GM10248 (cell line): Measurements from ENCODE around the gene NTN4.
"Not testable (repeated sequence)": the region's sequence is repeated elsewhere in the genome, so short reads cannot be mapped to it uniquely, and the experiment has no call there.

Experiments
- CTCF ChIA-PET: fragments of 300-600 bp; sonication (Branson Sonifier 250); formaldehyde crosslinking; extraction: SDS; loops from one replicate; lab custom pipeline; 2021; ENCODE audit warnings: antibody characterized with exemption; lab: Yijun Ruan, JAX
- POLR2A ChIA-PET: fragments of 350-650 bp; sonication (Branson Sonifier 250); formaldehyde crosslinking; extraction: SDS; loops from one replicate; lab custom pipeline; 2020; ENCODE audit warnings: antibody characterized with exemption; lab: Yijun Ruan, JAX
- DNase-seq: peaks from one replicate; pipeline ENCODE4 v3.0.0; 2012; ENCODE audit errors: extremely low spot score
- TF ChIP-seq, protein P1 (sequence below): IDR thresholded peaks from 2 replicates; pipeline ENCODE4 v1.5.1; 2012; ENCODE audit warnings: mild to moderate bottlenecking, low read depth; ENCODE audit errors: extremely low read depth, missing control alignments, control extremely low read depth

Gene NTN4

DNA sequence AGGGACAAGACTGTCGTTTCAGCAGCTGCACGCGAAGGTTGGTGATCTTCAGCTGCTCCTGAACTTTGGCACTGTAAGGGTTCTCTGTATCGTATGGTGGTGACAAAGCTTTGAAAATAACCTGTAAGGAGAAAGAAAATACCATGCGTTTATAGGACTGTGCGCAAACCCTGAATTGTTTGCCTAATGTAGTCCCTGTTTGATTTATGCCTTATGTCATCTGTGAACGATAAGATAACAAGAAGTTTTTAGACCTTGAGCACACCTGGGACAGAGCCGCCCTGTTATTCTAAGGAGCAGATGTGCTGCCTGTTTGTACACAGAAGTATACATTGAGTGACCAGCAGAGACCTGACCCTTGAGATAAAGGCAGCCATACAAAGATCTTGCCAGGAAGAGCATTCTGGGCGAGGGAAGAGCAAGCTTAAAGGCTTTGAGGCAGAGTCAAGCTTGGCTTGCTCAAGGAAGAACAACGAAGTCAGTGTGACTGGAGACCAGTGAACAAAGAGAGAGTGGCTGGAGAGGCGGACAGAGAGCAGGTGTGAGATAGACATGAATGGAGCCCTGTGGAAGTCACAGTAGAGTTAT, 52.4 kb downstream of the NTN4 start:
- DNase-seq = no peak
- ChIA-PET POLR2A (no interaction called here), CTCF (no interaction called here)
- TF ChIP-seq, protein P1, sequence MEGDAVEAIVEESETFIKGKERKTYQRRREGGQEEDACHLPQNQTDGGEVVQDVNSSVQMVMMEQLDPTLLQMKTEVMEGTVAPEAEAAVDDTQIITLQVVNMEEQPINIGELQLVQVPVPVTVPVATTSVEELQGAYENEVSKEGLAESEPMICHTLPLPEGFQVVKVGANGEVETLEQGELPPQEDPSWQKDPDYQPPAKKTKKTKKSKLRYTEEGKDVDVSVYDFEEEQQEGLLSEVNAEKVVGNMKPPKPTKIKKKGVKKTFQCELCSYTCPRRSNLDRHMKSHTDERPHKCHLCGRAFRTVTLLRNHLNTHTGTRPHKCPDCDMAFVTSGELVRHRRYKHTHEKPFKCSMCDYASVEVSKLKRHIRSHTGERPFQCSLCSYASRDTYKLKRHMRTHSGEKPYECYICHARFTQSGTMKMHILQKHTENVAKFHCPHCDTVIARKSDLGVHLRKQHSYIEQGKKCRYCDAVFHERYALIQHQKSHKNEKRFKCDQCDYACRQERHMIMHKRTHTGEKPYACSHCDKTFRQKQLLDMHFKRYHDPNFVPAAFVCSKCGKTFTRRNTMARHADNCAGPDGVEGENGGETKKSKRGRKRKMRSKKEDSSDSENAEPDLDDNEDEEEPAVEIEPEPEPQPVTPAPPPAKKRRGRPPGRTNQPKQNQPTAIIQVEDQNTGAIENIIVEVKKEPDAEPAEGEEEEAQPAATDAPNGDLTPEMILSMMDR = no peak

DNA sequence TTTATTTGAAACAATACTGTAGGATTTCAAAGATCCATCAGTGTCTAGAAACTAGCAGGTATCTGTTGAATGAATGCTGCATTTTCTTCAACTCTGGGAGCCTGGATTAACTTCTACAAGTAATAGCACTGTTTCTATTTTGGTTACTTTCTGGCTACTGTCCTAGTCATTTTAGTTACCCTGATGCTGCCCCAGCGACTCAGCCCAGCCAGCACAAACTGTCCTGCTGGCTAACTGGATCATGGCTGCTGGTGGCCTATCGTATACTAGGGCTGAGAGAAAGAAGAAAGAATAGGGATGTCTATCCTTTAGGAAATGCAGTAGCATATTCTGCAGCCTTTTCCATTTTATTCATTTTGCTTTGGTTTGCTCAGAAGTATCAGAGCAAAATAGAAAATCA, 53.9 kb downstream of the NTN4 start:
- TF ChIP-seq, protein P1 = no peak
- ChIA-PET CTCF (no interaction called here), POLR2A (no interaction called here)
- no peak for DNase-seq

DNA sequence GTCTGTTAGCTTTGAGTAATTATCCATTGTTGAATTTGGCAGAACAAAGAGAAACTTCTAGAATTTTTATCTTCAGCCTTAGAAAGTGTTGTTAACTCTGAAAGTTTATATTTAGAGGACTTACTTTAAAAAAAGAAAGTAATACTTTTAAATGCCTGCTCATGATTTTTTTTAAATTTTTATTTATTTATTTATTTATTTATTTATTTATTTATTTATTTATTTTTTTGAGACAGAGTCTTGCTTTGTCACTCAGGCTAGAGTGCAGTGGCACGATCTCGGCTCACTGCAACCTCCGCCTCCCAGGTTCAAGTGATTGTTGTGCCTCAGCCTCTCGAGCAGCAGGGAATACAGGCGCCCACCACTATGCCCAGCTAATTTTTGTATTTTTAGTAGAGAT, 54.8 kb downstream of the NTN4 start:
- POLR2A ChIA-PET, DNase-seq, CTCF ChIA-PET: not testable (repeated sequence)

DNA sequence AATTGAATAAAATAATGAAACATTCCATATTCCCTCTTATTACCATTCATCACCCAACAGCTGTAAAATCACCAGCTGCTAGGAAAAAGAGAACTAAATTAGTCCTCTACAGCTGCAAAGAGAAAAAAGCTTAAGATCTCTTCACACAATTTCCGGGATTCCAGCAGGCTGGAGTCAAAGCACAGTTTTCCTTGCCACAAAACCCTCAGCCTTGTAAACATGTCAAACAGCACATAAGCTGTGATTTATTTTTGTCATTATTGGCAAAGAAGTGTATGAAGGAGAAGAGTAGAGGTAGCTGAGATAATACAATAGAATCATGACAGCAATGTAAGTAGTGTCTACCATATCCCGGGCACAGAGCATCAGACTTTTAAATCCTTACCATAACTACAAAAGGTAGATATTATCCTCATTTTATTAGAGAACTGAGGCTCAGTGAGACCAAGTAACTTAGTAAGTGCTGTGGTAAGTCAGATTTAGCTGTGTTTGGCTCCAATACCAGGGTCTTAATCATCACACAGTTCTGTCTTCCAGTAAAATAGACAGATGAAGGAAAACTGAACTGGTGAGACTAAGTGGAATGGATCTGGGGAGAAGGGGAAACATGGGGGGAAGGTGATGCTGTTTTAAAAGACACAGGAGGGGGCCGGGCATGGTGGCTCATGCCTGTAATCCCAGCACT, 57.3 kb downstream of the NTN4 start:
- DNase-seq = no peak
- TF ChIP-seq, protein P1 = no peak
- ChIA-PET CTCF (interaction anchor here (1.3 kb wide), 1 partner anchor 29 kb away, joined by 3 read pairs; no protein-coding TSS in a partner anchor), POLR2A (no interaction called here)

DNA sequence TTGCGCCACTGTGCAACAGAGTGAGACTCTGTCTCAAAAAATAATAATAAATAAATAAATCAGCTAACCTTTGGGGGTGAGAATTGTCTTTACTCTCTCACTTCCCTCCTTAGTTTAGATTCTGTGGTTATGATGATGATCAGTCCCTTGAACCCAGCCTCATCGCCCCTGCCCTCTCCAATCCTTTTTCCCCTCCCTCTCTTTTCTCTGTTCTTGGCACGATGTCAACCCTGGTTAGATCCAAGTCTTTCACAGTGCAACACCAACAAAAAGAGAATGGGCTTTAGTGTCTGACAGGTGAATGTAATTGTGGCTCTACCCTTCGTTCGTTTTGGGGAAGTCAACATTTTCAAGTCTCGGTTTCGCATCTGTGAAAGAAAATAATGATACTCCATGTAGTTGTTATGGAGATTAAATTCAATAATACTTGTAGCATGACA, 59.0 kb downstream of the NTN4 start:
- TF ChIP-seq, protein P1 = no peak
- CTCF ChIA-PET = no interaction called here
- DNase-seq = peak; percentile 20
- POLR2A ChIA-PET = no interaction called here

DNA sequence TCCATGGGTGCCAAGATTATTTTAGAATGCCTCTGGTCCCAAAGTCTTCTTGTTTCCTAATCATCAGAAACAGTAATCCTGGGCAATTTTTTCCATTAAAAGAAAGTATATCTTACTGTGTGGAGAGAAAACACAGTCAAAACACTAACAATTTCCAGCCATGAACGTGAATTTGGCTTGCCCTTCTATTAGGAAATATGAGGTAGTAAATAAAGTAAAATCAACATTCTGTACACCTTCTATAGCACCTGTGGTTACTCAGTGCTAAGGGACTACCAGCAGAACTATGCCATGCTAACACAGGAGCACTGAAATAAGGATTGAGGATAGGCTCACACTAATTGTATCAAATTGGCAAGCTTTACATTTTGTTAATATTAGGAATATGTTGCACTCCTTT, 60.1 kb downstream of the NTN4 start:
- POLR2A ChIA-PET = no interaction called here

More for the DNA sequence above, 60.1 kb downstream of the NTN4 start:
- DNase-seq = no peak
- TF ChIP-seq, protein P1 = no peak
- CTCF ChIA-PET = interaction anchor here (1.7 kb wide), 1 partner anchor 10 kb away, joined by 4 read pairs; no protein-coding TSS in a partner anchor
